Fibroblast of skin of left biceps (primary cell): ENCODE measurements around the gene OR2T6.
"Not testable (repeated sequence)": the region's sequence is repeated elsewhere in the genome, so short reads cannot be mapped to it uniquely, and the experiment has no call there.

Experiments used
- DNase-seq, 2 experiments: peaks; one replicate each; pipeline ENCODE4 v3.0.0-alpha.2; 2013; ENCODE audit warnings: low read depth in 2 of 2

Gene OR2T6

GRCh38 chr1:248375446-248375845 lies at the start of gene OR2T6:
Gene OR2T6 (plus strand): TSS chr1:248375746. CDS start chr1:248387609, 11,863 bp downstream.
- no peak for DNase-seq

DNA sequence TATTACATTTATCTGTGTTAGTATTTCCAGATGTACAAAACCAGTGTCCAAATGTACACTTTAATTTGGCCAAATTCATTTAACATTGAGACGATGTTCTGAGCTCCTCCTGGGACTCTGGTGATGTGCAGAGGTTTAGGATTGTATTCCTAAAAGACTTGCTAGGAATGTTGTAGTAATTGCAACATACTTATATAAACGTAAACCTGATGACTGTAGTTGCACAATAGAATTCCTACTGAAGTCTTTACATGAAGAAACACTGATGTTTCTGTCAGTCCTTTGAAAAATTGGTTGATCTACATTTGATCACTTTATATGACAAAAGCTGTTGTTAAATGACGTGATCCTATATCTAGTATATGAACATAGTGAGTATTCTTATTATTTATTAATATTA lies 32.1 kb upstream of the OR2T6 start:
- no peak for DNase-seq

- no peak for DNase-seq
Measured at GRCh38 chr1:248348475-248348874, 27.1 kb upstream of the OR2T6 start, which contains the start of gene OR14C36. Gene OR14C36 (plus strand): TSS chr1:248348775. CDS start chr1:248348775, 0 bp downstream.

DNA sequence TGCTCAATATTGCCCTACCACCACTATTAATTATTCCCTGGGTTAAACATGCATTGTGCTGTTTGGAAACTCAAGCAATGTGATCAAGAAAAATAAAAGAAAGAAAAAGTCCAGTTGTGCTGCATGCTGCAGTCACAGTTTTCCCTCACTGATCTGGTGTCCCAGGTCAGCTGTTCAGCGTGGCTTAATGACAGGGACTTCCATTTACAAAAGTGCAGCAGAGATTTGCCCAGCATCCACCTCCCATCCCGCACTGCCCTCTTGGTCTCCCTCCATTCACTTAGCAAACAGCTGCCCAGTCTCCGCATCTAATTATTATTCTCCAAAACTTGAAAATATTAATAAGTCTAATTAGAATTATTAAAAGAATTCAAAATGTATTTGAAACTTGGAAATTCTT lies 16.1 kb upstream of the OR2T6 start:
- DNase-seq = no peak

GRCh38 chr1:248361121-248361715 lies 14.3 kb upstream of the OR2T6 start, which contains the start of gene OR2T4:
Gene OR2T4 (plus strand): TSS chr1:248361665. CDS start chr1:248361665, 0 bp downstream.
- no peak for DNase-seq

- no peak for DNase-seq
Measured at GRCh38 chr1:248366609-248367008, 8.9 kb upstream of the OR2T6 start.

DNA sequence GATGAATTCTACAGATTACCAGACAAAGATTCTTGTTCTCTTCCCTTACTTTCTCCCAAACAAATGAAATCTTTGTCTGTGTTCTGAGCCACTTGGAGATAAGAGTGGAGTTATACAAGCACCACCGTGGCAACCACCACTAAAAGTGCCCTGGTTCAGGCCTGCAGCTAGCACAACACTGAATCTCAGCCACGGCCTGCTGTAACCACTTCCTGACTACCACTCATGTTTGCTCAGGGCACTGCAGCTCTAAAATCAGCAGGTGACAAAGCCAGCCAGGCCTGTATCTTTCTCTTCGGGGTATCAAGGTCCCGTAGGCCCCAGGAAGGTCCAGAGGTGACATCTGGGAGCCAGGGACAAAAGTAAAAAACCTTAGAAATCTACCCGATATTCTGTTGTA lies 3.2 kb upstream of the OR2T6 start:
- no peak for DNase-seq

- DNase-seq = no peak
Measured at GRCh38 chr1:248373761-248374160, 1.8 kb upstream of the OR2T6 start.

DNA sequence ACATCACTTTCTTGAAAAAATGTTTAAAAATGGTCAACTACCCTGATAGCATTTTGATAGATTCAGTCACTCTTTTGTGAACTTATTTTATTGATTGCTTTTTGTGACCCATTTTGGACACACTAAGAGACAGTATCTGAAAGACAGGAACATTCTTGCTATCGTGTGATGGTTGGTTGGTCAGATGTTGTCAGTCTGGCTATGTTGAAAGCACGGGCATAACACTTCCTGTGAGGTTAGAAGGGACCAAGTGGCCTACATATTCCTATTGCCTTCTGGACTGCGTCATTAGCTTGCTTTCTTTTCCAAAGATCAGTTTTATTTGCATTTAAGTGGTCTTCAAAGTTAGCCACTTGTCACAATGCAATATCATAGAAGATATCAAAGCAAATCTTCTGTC lies 1.4 kb downstream of the OR2T6 start:
- DNase-seq = no peak

- DNase-seq = no peak
Measured at GRCh38 chr1:248380854-248381253, 5.3 kb downstream of the OR2T6 start.

GRCh38 chr1:248388426-248388825 lies 12.9 kb downstream of the OR2T6 start:
- DNase-seq = no peak

- DNase-seq = no peak
Measured at GRCh38 chr1:248393050-248393449, 17.5 kb downstream of the OR2T6 start.

- no peak for DNase-seq
Measured at GRCh38 chr1:248402748-248403147, 27.2 kb downstream of the OR2T6 start, which contains the start of gene OR2T1. Gene OR2T1 (plus strand): TSS chr1:248403048. CDS start chr1:248406148, 3,100 bp downstream.

- DNase-seq = peak in 1 of 2 experiments; percentile 1
Measured at GRCh38 chr1:248404024-248404423, 28.5 kb downstream of the OR2T6 start.

- DNase-seq = no peak
Measured at GRCh38 chr1:248406721-248407692, 31.5 kb downstream of the OR2T6 start.

GRCh38 chr1:248416226-248416625 lies 40.7 kb downstream of the OR2T6 start:
- no peak for DNase-seq

DNA sequence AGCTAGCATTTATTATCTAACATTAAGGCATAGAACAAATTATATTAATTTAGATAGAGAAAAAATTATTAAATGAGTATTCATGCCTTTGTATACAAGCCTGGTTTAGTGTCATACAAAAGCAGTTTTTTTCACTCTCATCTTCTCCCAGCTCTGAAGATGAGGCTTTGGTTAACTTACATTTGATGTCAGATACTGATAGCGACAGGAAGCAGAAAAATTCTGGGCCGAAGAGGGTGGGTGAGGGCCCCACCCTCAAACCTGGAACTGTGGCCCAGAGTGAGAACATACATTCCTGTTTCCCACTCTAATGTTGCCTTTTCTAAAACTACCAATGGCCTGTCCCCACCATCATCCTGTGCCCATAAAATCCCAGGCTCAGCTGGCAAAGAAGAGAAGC lies 42.3 kb downstream of the OR2T6 start:
- DNase-seq = no peak

- DNase-seq = no peak
Measured at GRCh38 chr1:248421384-248421783, 45.8 kb downstream of the OR2T6 start.

DNA sequence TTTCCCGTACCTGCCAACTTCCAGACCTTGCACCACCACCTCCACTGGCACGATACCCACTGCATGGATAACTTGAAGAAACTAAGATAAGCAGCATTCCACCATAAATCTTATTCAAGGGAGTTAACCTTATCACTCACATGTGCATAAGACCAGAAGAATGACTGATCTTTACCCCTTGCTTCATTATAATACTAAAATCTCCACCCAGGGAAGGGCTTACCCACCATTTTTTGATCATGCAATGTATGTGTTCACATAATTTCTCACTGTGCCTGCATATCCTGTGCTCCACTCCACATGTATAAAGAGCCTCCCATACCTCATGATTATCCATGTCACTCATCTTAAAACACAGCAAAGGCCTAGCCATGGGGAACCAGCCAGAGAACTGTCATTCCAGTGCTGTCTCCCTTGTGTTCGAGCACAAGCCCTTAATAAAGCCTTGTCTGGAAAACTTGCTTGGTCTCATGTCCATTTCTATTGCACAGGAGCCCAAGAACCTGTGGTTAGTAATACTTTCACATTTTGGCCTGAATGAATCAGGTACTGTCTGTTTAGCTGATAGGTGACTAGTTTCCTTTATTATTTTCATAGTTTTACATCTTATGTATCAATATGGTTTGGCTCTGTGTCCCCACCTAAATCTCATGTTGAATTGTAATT lies 52.1 kb downstream of the OR2T6 start:
- DNase-seq = not testable (repeated sequence)

DNA sequence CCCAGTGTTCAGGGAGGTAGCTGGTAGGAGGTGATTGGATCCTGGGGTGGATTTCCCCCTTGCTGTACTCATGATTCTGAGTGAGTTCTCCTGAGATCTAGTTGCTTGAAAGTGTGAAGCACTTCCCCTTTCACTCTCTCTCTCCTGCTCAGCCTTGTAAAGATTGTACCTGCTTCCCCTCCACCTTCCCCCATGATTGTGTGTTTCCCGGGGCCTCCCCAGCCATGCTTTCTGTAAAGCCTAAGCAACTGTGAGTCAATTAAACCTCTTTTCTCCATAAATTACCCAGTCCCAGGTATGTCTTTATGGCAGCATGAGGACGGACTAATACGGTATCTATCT lies 52.6 kb downstream of the OR2T6 start:
- DNase-seq = not testable (repeated sequence)

- DNase-seq = not testable (repeated sequence)
Measured at GRCh38 chr1:248431683-248432082, 56.1 kb downstream of the OR2T6 start.

DNA sequence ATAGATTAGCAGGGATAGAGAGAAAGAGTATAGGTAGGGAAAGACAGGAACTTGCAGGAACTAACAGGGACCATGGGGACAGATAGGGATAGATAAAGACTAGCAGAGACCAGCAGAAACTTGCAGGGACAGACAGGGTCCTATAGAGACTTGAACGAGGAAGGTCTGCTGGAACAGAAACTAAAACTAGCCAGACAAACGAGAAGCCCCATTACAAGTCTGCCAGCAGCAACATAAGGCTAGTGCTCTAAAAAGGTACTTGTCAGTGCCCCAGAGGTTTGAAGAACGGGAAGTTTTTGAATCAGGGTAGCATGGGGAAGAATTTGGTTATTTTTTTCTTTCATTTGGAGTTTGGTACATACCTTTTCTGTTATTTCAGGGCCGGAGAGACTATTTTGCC lies 56.7 kb downstream of the OR2T6 start:
- DNase-seq = not testable (repeated sequence)
